GM10248 (cell line): ENCODE measurements around the gene PPP2R1A.
"Not testable (repeated sequence)": the region's sequence is repeated elsewhere in the genome, so short reads cannot be mapped to it uniquely, and the experiment has no call there.

Experiments
- CTCF ChIA-PET: fragments of 300-600 bp; sonication (Branson Sonifier 250); formaldehyde crosslinking; extraction: SDS; loops from one replicate; lab custom pipeline; 2021; ENCODE audit warnings: antibody characterized with exemption; lab: Yijun Ruan, JAX
- POLR2A ChIA-PET: fragments of 350-650 bp; sonication (Branson Sonifier 250); formaldehyde crosslinking; extraction: SDS; loops from one replicate; lab custom pipeline; 2020; ENCODE audit warnings: antibody characterized with exemption; lab: Yijun Ruan, JAX
- DNase-seq: peaks from one replicate; pipeline ENCODE4 v3.0.0; 2012; ENCODE audit errors: extremely low spot score
- TF ChIP-seq, protein P1 (sequence below): IDR thresholded peaks from 2 replicates; pipeline ENCODE4 v1.5.1; 2012; ENCODE audit warnings: mild to moderate bottlenecking, low read depth; ENCODE audit errors: extremely low read depth, missing control alignments, control extremely low read depth

PPP2R1A gene

DNA sequence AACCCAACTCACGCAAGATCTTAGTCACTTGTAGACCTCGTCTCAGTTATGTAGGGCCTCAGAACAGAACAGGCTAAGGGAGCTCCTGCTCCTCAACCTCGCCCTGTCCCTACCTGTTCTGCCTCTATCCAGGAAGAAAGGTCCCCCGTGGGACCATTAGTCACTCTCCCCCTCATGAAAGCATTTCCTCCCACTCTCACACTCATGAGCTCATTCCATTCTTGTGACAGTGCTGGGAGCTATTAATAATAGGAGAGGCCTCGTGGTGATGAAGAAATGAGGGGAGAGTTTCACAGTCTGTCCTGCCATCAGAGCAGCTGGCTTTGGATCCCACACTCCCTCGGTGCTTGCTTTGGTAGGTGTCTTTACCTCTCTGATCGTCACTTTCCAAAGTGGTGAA lies 10.2 kb downstream of the PPP2R1A start:
- ChIA-PET CTCF (interaction anchor here (1.4 kb wide), 1 partner anchor 37 kb away, joined by 4 read pairs; no protein-coding TSS in a partner anchor), POLR2A (interaction anchor here (1.0 kb wide), 1 partner anchor 10 kb away, joined by 4 read pairs; the partner anchor contains the start of gene PPP2R1A)
- DNase-seq, result no peak
- TF ChIP-seq, protein P1, sequence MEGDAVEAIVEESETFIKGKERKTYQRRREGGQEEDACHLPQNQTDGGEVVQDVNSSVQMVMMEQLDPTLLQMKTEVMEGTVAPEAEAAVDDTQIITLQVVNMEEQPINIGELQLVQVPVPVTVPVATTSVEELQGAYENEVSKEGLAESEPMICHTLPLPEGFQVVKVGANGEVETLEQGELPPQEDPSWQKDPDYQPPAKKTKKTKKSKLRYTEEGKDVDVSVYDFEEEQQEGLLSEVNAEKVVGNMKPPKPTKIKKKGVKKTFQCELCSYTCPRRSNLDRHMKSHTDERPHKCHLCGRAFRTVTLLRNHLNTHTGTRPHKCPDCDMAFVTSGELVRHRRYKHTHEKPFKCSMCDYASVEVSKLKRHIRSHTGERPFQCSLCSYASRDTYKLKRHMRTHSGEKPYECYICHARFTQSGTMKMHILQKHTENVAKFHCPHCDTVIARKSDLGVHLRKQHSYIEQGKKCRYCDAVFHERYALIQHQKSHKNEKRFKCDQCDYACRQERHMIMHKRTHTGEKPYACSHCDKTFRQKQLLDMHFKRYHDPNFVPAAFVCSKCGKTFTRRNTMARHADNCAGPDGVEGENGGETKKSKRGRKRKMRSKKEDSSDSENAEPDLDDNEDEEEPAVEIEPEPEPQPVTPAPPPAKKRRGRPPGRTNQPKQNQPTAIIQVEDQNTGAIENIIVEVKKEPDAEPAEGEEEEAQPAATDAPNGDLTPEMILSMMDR, result no peak

DNA sequence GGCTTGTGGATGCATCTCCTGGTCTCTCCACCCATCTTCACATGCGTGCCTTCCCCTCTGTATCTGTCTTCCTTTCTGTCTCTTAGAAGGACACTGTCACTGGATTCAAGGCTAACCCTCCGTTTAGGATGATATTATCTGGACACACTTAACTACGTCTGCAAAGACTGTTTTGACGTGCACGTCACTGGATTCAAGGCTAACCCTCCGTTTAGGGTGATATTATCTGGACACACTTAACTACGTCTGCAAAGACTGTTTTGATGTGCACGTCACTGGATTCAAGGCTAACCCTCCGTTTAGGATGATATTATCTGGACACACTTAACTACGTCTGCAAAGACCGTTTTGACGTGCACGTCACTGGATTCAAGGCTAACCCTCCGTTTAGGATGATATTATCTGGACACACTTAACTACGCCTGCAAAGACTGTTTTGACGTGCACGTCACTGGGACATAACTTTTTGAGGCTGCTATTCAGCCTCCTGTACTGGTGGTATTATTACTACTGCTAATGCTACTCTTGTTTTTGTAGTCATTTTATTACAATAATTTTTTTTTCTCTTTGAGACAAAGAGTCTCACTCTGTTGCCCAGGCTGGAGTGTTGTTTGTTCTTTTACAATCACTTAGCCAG lies 11.0 kb downstream of the PPP2R1A start:
- DNase-seq, CTCF ChIA-PET, POLR2A ChIA-PET: not testable (repeated sequence)

- DNase-seq, result no peak
- ChIA-PET CTCF (interaction anchor here (1.2 to 2.1 kb wide), 2 partner anchors 23 to 31 kb away, joined by 3 to 11 read pairs; no protein-coding TSS in a partner anchor), POLR2A (no interaction called here)
- TF ChIP-seq, protein P1, result no peak
These were observed 16.6 kb downstream of the PPP2R1A start for GRCh38 chr19:52206481-52206880.

DNA sequence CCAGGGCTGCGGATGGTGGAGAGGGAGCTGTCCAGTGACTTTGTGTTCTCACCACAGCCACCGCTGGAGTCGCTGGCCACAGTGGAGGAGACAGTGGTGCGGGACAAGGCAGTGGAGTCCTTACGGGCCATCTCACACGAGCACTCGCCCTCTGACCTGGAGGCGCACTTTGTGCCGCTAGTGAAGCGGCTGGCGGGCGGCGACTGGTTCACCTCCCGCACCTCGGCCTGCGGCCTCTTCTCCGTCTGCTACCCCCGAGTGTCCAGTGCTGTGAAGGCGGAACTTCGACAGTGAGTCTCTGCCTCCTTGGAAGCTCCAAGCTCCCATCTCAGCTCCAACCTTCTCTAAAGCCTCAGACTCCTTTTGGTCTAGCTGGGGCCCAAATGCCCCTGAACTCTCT lies 21.4 kb downstream of the PPP2R1A start:
- TF ChIP-seq, protein P1, result no peak
- ChIA-PET CTCF (no interaction called here), POLR2A (no interaction called here)
- no peak for DNase-seq

GRCh38 chr19:52211926-52212571 lies 22.2 kb downstream of the PPP2R1A start:
- POLR2A ChIA-PET, result no interaction called here
- TF ChIP-seq, protein P1, result no peak
- DNase-seq, result no peak
- CTCF ChIA-PET, result interaction anchor here (0.7 kb wide), 1 partner anchor 25 kb away, joined by 3 read pairs; no protein-coding TSS in a partner anchor

DNA sequence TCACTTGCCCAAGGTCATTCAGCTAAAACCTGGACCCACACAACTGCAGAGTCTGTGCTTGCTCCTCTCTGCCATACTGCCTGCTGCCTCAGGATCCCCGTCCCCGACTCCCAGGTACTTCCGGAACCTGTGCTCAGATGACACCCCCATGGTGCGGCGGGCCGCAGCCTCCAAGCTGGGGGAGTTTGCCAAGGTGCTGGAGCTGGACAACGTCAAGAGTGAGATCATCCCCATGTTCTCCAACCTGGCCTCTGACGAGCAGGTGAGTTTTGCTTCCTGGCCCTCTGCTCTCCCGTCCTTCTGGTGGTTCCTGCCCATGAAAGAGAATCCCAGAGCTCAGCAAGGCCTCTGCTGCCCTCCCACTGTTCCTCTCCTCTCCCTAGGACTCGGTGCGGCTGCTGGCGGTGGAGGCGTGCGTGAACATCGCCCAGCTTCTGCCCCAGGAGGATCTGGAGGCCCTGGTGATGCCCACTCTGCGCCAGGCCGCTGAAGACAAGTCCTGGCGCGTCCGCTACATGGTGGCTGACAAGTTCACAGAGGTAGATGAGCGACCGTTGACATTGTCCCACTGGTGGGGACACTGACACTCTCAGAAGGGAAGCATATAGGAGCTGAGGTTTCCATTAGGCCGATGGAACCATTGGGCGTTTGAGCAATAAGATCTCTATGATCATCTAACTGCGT lies 22.9 kb downstream of the PPP2R1A start:
- POLR2A ChIA-PET, result no interaction called here
- TF ChIP-seq, protein P1, result no peak
- CTCF ChIA-PET, result interaction anchor here (0.7 to 1.3 kb wide), 2 partner anchors 9 to 24 kb away, joined by 3 read pairs; no protein-coding TSS in a partner anchor
- no peak for DNase-seq
